H1 (cell line): ENCODE results near the gene LNX2. TPM values are rescaled to one million over a fixed set of nuclear protein-coding genes. Genes with fewer than 3 reads are reported as not detected.

ENCODE experiments used
- CTCF ChIA-PET: fragments of 300-600 bp; sonication (Branson Sonifier 250); formaldehyde crosslinking; loops from one replicate; lab custom pipeline; 2021; ENCODE audit not compliant: partially characterized antibody; lab: Charles Lee
- POLR2A ChIA-PET: fragments of 300-600 bp; sonication (Branson Sonifier 250); formaldehyde crosslinking; loops from one replicate; lab custom pipeline; 2021; ENCODE audit warnings: inconsistent platforms; ENCODE audit not compliant: partially characterized antibody; lab: Charles Lee
- DNase-seq, 2 experiments: peaks; one replicate each; pipeline versions ENCODE4 v3.0.0 to v3.0.0-alpha.2; 2010 to 2022; ENCODE audit warnings: low spot score in 2 of 2, low read depth in 1 of 2, mixed read lengths in 1 of 2
- FAIRE-seq: peaks from 2 replicates; lab custom pipeline; 2011; peaks lifted over from hg19 to GRCh38; lab: Jason Lieb, UNC
- H2AFZ ChIP-seq: 2 replicates; pipeline ENCODE4 v1.8.1; 2012; ENCODE audit warnings: low read length, inconsistent platforms
- H2AK5ac ChIP-seq: 2 replicates; pipeline ENCODE4 v1.6.1; 2013; ENCODE audit warnings: low read depth, low read length
- H2BK120ac ChIP-seq: replicated peaks from 2 replicates; pipeline ENCODE3; 2013; ENCODE audit warnings: low read depth, low read length, inconsistent platforms
- H2BK12ac ChIP-seq: 2 replicates; pipeline ENCODE4 v1.6.1; 2013; ENCODE audit warnings: low read depth, low read length
- H2BK15ac ChIP-seq: 2 replicates; pipeline ENCODE4 v1.6.1; 2013; ENCODE audit warnings: low read length
- H2BK20ac ChIP-seq: 2 replicates; pipeline ENCODE4 v1.6.1; 2013; ENCODE audit warnings: low read length
- H2BK5ac ChIP-seq: 2 replicates; pipeline ENCODE4 v1.6.1; 2013; ENCODE audit warnings: low read depth, low read length
- H3K14ac ChIP-seq: 2 replicates; pipeline ENCODE4 v1.6.1; 2013; ENCODE audit warnings: inconsistent platforms; ENCODE audit not compliant: insufficient read length
- H3K18ac ChIP-seq: 2 replicates; pipeline ENCODE4 v1.6.1; 2013; ENCODE audit warnings: low read length; ENCODE audit errors: extremely low read depth
- H3K23ac ChIP-seq: 2 replicates; pipeline ENCODE4 v1.6.1; 2013; ENCODE audit warnings: inconsistent platforms; ENCODE audit not compliant: insufficient read length
- H3K23me2 ChIP-seq: 2 replicates; pipeline ENCODE4 v1.6.1; 2013; ENCODE audit warnings: low read depth, low read length
- H3K27ac ChIP-seq: 2 replicates; pipeline ENCODE4 v1.6.1; 2011; ENCODE audit warnings: low read depth, low read length, inconsistent platforms
- H3K27me3 ChIP-seq, 4 experiments: replicated peaks in 1 of 4; 1 replicate in 1 of 4; 2 replicates in 3 of 4; pipeline versions ENCODE4 v1.6.1 to v1.8.1; 2011 to 2013; ENCODE audit warnings: low read length in 3 of 4, mild to moderate bottlenecking in 3 of 4, inconsistent platforms in 2 of 4, mixed read lengths in 2 of 4, moderate library complexity in 1 of 4; ENCODE audit not compliant: control insufficient read depth in 3 of 4, insufficient read depth in 3 of 4; ENCODE audit errors: extremely low read depth in 1 of 4
- H3K36me3 ChIP-seq, 4 experiments: 2 replicates each; pipeline versions ENCODE4 v1.6.1 to v1.8.1; 2011 to 2013; ENCODE audit warnings: mild to moderate bottlenecking in 4 of 4, low read length in 3 of 4, moderate library complexity in 2 of 4, control low read depth in 1 of 4, inconsistent platforms in 1 of 4; ENCODE audit not compliant: insufficient read depth in 4 of 4, control insufficient read depth in 2 of 4
- H3K4ac ChIP-seq: replicated peaks from 2 replicates; pipeline ENCODE3; 2013; ENCODE audit warnings: low read length, low read depth, mixed read lengths, inconsistent platforms; ENCODE audit not compliant: insufficient read length
- H3K4me1 ChIP-seq, 4 experiments: replicated peaks in 1 of 4; 1 replicate in 1 of 4; 2 replicates in 3 of 4; pipeline versions ENCODE4 v1.6.1 to v1.8.1; 2011 to 2013; ENCODE audit warnings: low read length in 3 of 4, inconsistent platforms in 2 of 4, mixed read lengths in 1 of 4; ENCODE audit not compliant: insufficient read depth in 4 of 4, control insufficient read depth in 3 of 4
- H3K4me2 ChIP-seq, 2 experiments: 2 replicates each; pipeline versions ENCODE4 v1.6.1 to v1.8.1; 2011 to 2013; ENCODE audit warnings: low read depth in 2 of 2, low read length in 2 of 2, control low read depth in 1 of 2, inconsistent platforms in 1 of 2, mild to moderate bottlenecking in 1 of 2; ENCODE audit not compliant: insufficient read depth in 1 of 2
- H3K4me3 ChIP-seq, 4 experiments: fragments of 200-600, 300-600 bp in 1 of 4; sonication (generic), shearing (Covaris generic), sonication (Bioruptor Twin) in 1 of 4; 2 replicates each; pipeline versions ENCODE4 v1.5.1 to v1.8.1; 2011 to 2016; ENCODE audit warnings: low read length in 4 of 4, low read depth in 3 of 4, control low read depth in 2 of 4, inconsistent platforms in 2 of 4, mild to moderate bottlenecking in 2 of 4, mixed read lengths in 1 of 4, moderate library complexity in 1 of 4; ENCODE audit not compliant: insufficient read depth in 2 of 4; ENCODE audit errors: extremely low read depth in 1 of 4
- H3K56ac ChIP-seq: replicated peaks from 2 replicates; pipeline ENCODE3; 2013; ENCODE audit warnings: low read depth, mild to moderate bottlenecking, mixed read lengths, low read length, inconsistent platforms; ENCODE audit not compliant: insufficient read length
- H3K79me1 ChIP-seq: 2 replicates; pipeline ENCODE4 v1.6.1; 2013; ENCODE audit warnings: low read depth, low read length, control low read depth
- H3K79me2 ChIP-seq, 2 experiments: 2 replicates each; pipeline versions ENCODE4 v1.6.1 to v1.8.1; 2012 to 2013; ENCODE audit warnings: low read length in 2 of 2, mild to moderate bottlenecking in 2 of 2, inconsistent platforms in 1 of 2; ENCODE audit not compliant: insufficient read depth in 2 of 2, control insufficient read depth in 1 of 2
- H3K9ac ChIP-seq, 4 experiments: replicated peaks in 1 of 4; 1 replicate in 1 of 4; 2 replicates in 3 of 4; pipeline versions ENCODE4 v1.6.1 to v1.8.1; 2011 to 2013; ENCODE audit warnings: low read depth in 3 of 4, low read length in 3 of 4, control low read depth in 2 of 4, mild to moderate bottlenecking in 2 of 4, moderate library complexity in 2 of 4, inconsistent platforms in 1 of 4; ENCODE audit errors: extremely low read depth in 1 of 4
- H3K9me3 ChIP-seq, 2 experiments: 2 replicates each; pipeline versions ENCODE4 v1.6.1 to v1.8.1; 2012 to 2013; ENCODE audit warnings: mild to moderate bottlenecking in 2 of 2, moderate library complexity in 2 of 2, control low read depth in 1 of 2, inconsistent platforms in 1 of 2, low read depth in 1 of 2, low read length in 1 of 2, mixed read lengths in 1 of 2; ENCODE audit not compliant: insufficient read depth in 2 of 2
- H4K20me1 ChIP-seq, 2 experiments: replicated peaks in 1 of 2; 2 replicates each; pipeline versions ENCODE3 to v1.8.1; 2011 to 2013; ENCODE audit warnings: inconsistent platforms in 2 of 2, low read length in 2 of 2, mild to moderate bottlenecking in 1 of 2; ENCODE audit not compliant: insufficient read depth in 2 of 2, control insufficient read depth in 1 of 2
- H4K5ac ChIP-seq: 2 replicates; pipeline ENCODE4 v1.6.1; 2013; ENCODE audit warnings: low read length, low read depth, mixed read lengths, inconsistent platforms; ENCODE audit not compliant: insufficient read length
- H4K8ac ChIP-seq: 2 replicates; pipeline ENCODE4 v1.8.0; 2013; ENCODE audit warnings: mild to moderate bottlenecking, moderate library complexity, low read length, inconsistent platforms; ENCODE audit not compliant: insufficient read depth; ENCODE audit errors: extremely low read depth
- H4K91ac ChIP-seq: replicated peaks from 2 replicates; pipeline ENCODE3; 2013; ENCODE audit warnings: low read length, mixed read lengths, inconsistent platforms; ENCODE audit not compliant: insufficient read length
- ATF3 ChIP-seq: IDR thresholded peaks from 2 replicates; pipeline ENCODE4 v1.6.1; 2011; ENCODE audit warnings: low read depth, mild to moderate bottlenecking, low read length; ENCODE audit not compliant: insufficient read depth
- EP300 ChIP-seq, 2 experiments: IDR thresholded peaks; 1 replicate in 1 of 2; 2 replicates in 1 of 2; pipeline ENCODE4 v1.6.1; 2011 to 2012; ENCODE audit warnings: low read depth in 2 of 2, low read length in 2 of 2, mild to moderate bottlenecking in 2 of 2, borderline replicate concordance in 1 of 2, inconsistent platforms in 1 of 2, moderate library complexity in 1 of 2
- JUND ChIP-seq: IDR thresholded peaks from 2 replicates; pipeline ENCODE4 v1.6.1; 2011; ENCODE audit warnings: mild to moderate bottlenecking, improper control_type of control experiment, low read length
- POU5F1 ChIP-seq: IDR thresholded peaks from 2 replicates; pipeline ENCODE4 v1.6.1; 2011; ENCODE audit warnings: low read depth, mild to moderate bottlenecking, low read length, moderate library complexity
- RFX5 ChIP-seq: IDR thresholded peaks from 2 replicates; pipeline ENCODE4 v1.6.1; 2011; ENCODE audit warnings: low read depth, low read length, improper control_type of control experiment, borderline replicate concordance
- RXRA ChIP-seq: IDR thresholded peaks from 2 replicates; pipeline ENCODE4 v1.6.1; 2011; ENCODE audit warnings: low read depth, mild to moderate bottlenecking, low read length, moderate library complexity; ENCODE audit not compliant: insufficient read depth
- SIRT6 ChIP-seq: IDR thresholded peaks from one replicate; pipeline ENCODE4 v1.7.1; 2012; ENCODE audit warnings: low read length, inconsistent platforms
- WGBS, 2 experiments: shearing (Covaris generic) in 1 of 2; methylation state at CpG; one replicate each; pipeline versions ENCODE4 v1.1.6 to v1.1.7; 2013 to 2015; ENCODE audit warnings: low lambda C conversion rate in 2 of 2, mixed read lengths in 2 of 2, inconsistent platforms in 1 of 2, low coverage in 1 of 2, missing lambda C conversion rate in 1 of 2; ENCODE audit not compliant: insufficient replicate concordance in 2 of 2, insufficient coverage in 1 of 2, insufficient read length in 1 of 2; ENCODE audit errors: extremely low coverage in 1 of 2, missing lambda C conversion rate in 1 of 2; 5-methylcytosine and 5-hydroxymethylcytosine counted together
- polyA plus RNA-seq, 7 experiments: library from polyadenylated mRNA; depleted of rRNA in 3 of 7; stranded (reverse) in 5 of 7; unstranded in 2 of 7; fragments of >200 nt in 5 of 7; fragments of 200-250 nt in 2 of 7; gene quantifications; 1 replicate in 5 of 7; 2 replicates in 1 of 7; 4 replicates in 1 of 7; pipeline versions ENCODE4 v1.2.1 to v1.2.3, GENCODE V29; 2011 to 2013; ENCODE audit warnings: missing spikeins in 2 of 7, mixed read lengths in 2 of 7
- total RNA-seq: library from RNA; stranded (reverse); fragmentation: NEBNext Ultra II Directional; extraction: Animal tissue kit (Norgen Biotek cat#: 25700); gene quantifications from 2 replicates; pipeline ENCODE4 v1.2.1, GENCODE V29; 2021

LNX2 gene
- total and polyA plus RNA-seq, 2 of the 8 experiments (the other 6 are each of a cell fraction or from before 2014, with no cell fraction given), result 6.4 to 13.9 TPM

GRCh38 chr13:27619093-27619727 is 1.1 kb downstream of the LNX2 start:
- Histone ChIP-seq H3K27ac (no peak overlapping the region), H3K4ac (no peak overlapping the region), H4K5ac (no peak overlapping the region), H3K79me2 (peaks cover 35 to 78% of the 10 kb centered on the region in 2 experiments), H4K20me1 (peaks cover 10 to 29% of the 10 kb centered on the region in 2 experiments), H3K14ac (no peak overlapping the region), H3K36me3 (peaks cover 2 to 13% (median 8%) of the 10 kb centered on the region in 4 experiments; a peak in 7 of 8 replicates), H2BK5ac (no peak overlapping the region), H4K91ac (no peak overlapping the region), H3K79me1 (peaks cover 3% of the 10 kb centered on the region), H3K23ac (no peak overlapping the region), H2BK12ac (no peak overlapping the region), H4K8ac (no peak overlapping the region), H3K9me3 (no peaks in the 10 kb centered on the region), H3K4me2 (peak overlapping the region; percentile 67 to 88), H2AFZ (no peak overlapping the region), H3K18ac (no peak overlapping the region), H2AK5ac (no peak overlapping the region), H3K9ac (peak overlapping the region in 3 of 4 experiments; percentile 38 to 74 (median 59); a peak in 4 of 7 replicates), H2BK120ac (no peak overlapping the region), H3K23me2 (peaks cover 6% of the 10 kb centered on the region; the same call in 1 of the 2 replicates), H2BK15ac (no peak overlapping the region), H2BK20ac (no peak overlapping the region)
- no peak for FAIRE-seq
- ChIA-PET CTCF (interaction anchor here (1.1 to 1.4 kb wide), 2 partner anchors 14 to 199 kb away, joined by 3 read pairs; no protein-coding TSS in a partner anchor), POLR2A (interaction anchor here (0.6 to 3.1 kb wide), 5 partner anchors 10 to 402 kb away, joined by 3 to 14 read pairs (median 4); no protein-coding TSS in a partner anchor)
- TF ChIP-seq EP300 (IDR thresholded peaks at IDR 0.05; ENCODE audit: borderline replicate concordance in 1 of 2, low read depth in 2 of 2, low read length in 2 of 2), result no peak
- TF ChIP-seq JUND, result no peak
- no peak for TF ChIP-seq RXRA
- TF ChIP-seq RFX5, result no peak
- TF ChIP-seq SIRT6, result no peak
- no peak for TF ChIP-seq ATF3
- no peak for TF ChIP-seq POU5F1
- TF ChIP-seq, all 59 proteins: peak for 0
- peaks cover 3 to 9% (median 7%) of the 10 kb centered on the region in 4 experiments for H3K4me1 ChIP-seq
- no peak for DNase-seq
- WGBS, 2 experiments, result 46% methylated on average over 10 of the region's 10 CpGs; no CpG with 5 or more reads in 1 of the 2 experiments
- H3K27me3 ChIP-seq, result no peaks in the 10 kb centered on the region
- H3K4me3 ChIP-seq, result peak overlapping the region; percentile 79 to 97 (median 86)
- H3K56ac ChIP-seq, result no peak overlapping the region
